Measurements from ENCODE around the gene LSM14B.

DNA sequence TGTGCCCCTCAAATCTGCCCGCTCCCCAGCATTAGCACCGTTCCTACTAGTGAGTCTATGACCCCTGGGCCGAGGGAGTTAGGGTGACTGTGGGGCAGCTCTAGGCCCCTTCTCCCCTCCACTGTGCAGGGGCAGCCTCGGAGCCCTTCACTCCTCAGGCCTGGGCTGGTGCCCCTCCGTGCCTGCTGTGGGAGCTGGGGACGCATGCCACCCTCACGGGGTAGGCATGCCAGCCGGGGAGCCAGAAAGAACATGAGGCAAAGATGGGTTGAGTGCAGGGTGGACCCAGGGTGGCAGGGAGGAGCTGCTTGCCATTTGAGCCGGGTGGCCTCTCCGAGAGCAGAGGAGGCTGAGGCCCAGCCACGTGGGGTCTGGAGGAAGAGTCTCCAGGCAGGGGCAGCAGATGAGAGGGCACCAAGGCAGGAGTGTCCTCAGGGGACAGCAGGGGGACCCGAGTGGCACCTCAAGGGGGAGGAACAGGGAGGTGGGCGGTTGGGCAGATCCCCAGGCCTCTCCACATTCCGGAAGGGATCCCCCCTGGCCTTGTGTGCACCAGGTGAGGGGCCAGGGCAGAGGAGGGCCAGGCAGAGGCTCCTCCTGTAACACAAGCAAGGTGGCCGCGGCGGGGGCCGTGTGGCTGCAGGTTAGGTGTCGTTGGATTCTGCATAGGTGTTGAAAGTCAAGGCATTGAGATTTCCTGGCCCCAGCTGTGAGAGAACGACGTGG lies 18.6 kb upstream of the LSM14B start:
- TF ChIP-seq CTCF (conservative IDR thresholded peaks at IDR 0.05) (no peak), ZFX (IDR thresholded peaks at IDR 0.05) (no peak)
